CD4-positive, alpha-beta memory T cell (primary cell): Measurements from ENCODE around the gene TEKTIP1. TPM values are rescaled to one million over a fixed set of nuclear protein-coding genes. Genes with fewer than 3 reads are reported as not detected.

Source experiments
- CTCF ChIA-PET: fragments of 350-600 bp; sonication (Branson Sonifier 250); formaldehyde crosslinking; loops from one replicate; lab custom pipeline; 2021; ENCODE audit warnings: inconsistent platforms; ENCODE audit not compliant: partially characterized antibody; lab: Charles Lee
- POLR2A ChIA-PET: fragments of 350-600 bp; sonication (Branson Sonifier 250); formaldehyde crosslinking; loops from one replicate; lab custom pipeline; 2021; ENCODE audit not compliant: partially characterized antibody; lab: Charles Lee
- DNase-seq, 5 donors: peaks; one replicate each; pipeline versions ENCODE4 v3.0.0 to v3.0.0-alpha.2; 2020 to 2022; ENCODE audit warnings: mixed read lengths in 1 of 5
- H3K27ac ChIP-seq: one replicate; pipeline ENCODE4 v1.7.0; 2013; ENCODE audit warnings: low read depth, low read length
- H3K27me3 ChIP-seq: 2 replicates; pipeline ENCODE4 v1.7.0; 2013; ENCODE audit warnings: mild to moderate bottlenecking, low read length, moderate library complexity; ENCODE audit not compliant: insufficient read depth
- H3K36me3 ChIP-seq: 2 replicates; pipeline ENCODE4 v1.7.0; 2013; ENCODE audit warnings: mild to moderate bottlenecking, low read length, moderate library complexity; ENCODE audit not compliant: insufficient read depth
- H3K4me1 ChIP-seq: 2 replicates; pipeline ENCODE4 v1.7.0; 2013; ENCODE audit warnings: mild to moderate bottlenecking, low read length, moderate library complexity; ENCODE audit not compliant: insufficient read depth
- H3K4me3 ChIP-seq, 2 donors: one replicate each; pipeline ENCODE4 v1.7.0; 2013; ENCODE audit warnings: low read length in 2 of 2, mild to moderate bottlenecking in 1 of 2
- H3K9me3 ChIP-seq, 2 donors: one replicate each; pipeline ENCODE4 v1.7.0; 2013; ENCODE audit warnings: low read length in 2 of 2, control low read depth in 1 of 2; ENCODE audit not compliant: control insufficient read depth in 1 of 2
- H3K27ac Mint-ChIP-seq, 7 donors: one replicate each; pipeline ENCODE4 v1.8.0; 2020 to 2021; ENCODE audit warnings: mixed read lengths in 7 of 7, mild to moderate bottlenecking in 6 of 7, inconsistent platforms in 3 of 7, moderate library complexity in 3 of 7
- H3K27me3 Mint-ChIP-seq, 2 donors: one replicate each; pipeline ENCODE4 v1.8.0; 2020 to 2021; ENCODE audit warnings: mixed read lengths in 2 of 2
- H3K36me3 Mint-ChIP-seq, 2 donors: one replicate each; pipeline ENCODE4 v1.8.0; 2020 to 2021; ENCODE audit warnings: mixed read lengths in 2 of 2, inconsistent platforms in 1 of 2, mild to moderate bottlenecking in 1 of 2
- H3K4me1 Mint-ChIP-seq, 4 donors: one replicate each; pipeline ENCODE4 v1.8.0; 2020 to 2021; ENCODE audit warnings: mixed read lengths in 4 of 4, mild to moderate bottlenecking in 1 of 4
- H3K4me3 Mint-ChIP-seq, 8 donors: one replicate each; pipeline ENCODE4 v1.8.0; 2020 to 2021; ENCODE audit warnings: mixed read lengths in 8 of 8, mild to moderate bottlenecking in 7 of 8, moderate library complexity in 6 of 8, inconsistent platforms in 3 of 8
- H3K9me3 Mint-ChIP-seq, 8 donors: one replicate each; pipeline ENCODE4 v1.8.0; 2020 to 2021; ENCODE audit warnings: mixed read lengths in 8 of 8, mild to moderate bottlenecking in 5 of 8, inconsistent platforms in 3 of 8, moderate library complexity in 1 of 8
- intact Hi-C: fragments of 100-400 bp; cut with micrococcal nuclease; formaldehyde crosslinking; loops from one replicate; pipeline ENCODE4 v1.15.1; 2023
- polyA plus RNA-seq, 2 donors: library from polyadenylated mRNA; unstranded; fragments of 300-500 nt; fragmentation: Illumina TruSeq; gene quantifications; one replicate each; pipeline ENCODE4 v1.2.3, GENCODE V29; 2021
- total RNA-seq, 2 experiments: library from RNA; stranded (reverse); gene quantifications; one replicate each; pipeline ENCODE4 v1.2.3, GENCODE V29; 2021

TEKTIP1 gene
- total and polyA plus RNA-seq, 4 experiments from 2014 or later, result 0.55 to 10.6 (median 8.1) TPM; not detected in 1

- Mint-ChIP-seq H3K4me3 (no peak overlapping the region), H3K9me3 (no peaks in the 10 kb centered on the region), H3K36me3 (peaks cover 0 to 19% of the 10 kb centered on the region in 2 donors), H3K27ac (peak overlapping the region in 4 of 7 donors; percentile 35 to 75 (median 72)), H3K27me3 (no peaks in the 10 kb centered on the region), H3K4me1 (peaks cover 5 to 12% (median 9%) of the 10 kb centered on the region in 4 donors)
- no peak overlapping the region for H3K4me3 ChIP-seq
- H3K4me1 ChIP-seq, result peaks cover 7% of the 10 kb centered on the region
- intact Hi-C loops, result loop anchor here (1.0 to 5.0 kb wide), 4 partner anchors 9 to 162 kb away; partner anchors contain the start of genes GIPC3 and TJP3
- H3K27ac ChIP-seq, result no peak overlapping the region
- peaks cover 9% of the 10 kb centered on the region for H3K36me3 ChIP-seq
- ChIA-PET POLR2A (interaction anchor here (0.8 to 2.6 kb wide), 5 partner anchors 9 to 64 kb away, joined by 3 to 39 read pairs (median 4); partner anchors contain the start of genes FZR1 and MFSD12), CTCF (interaction anchor here (1.1 to 4.7 kb wide), 12 partner anchors 9 to 73 kb away, joined by 3 to 49 read pairs (median 5); partner anchors contain the start of genes GIPC3 and MFSD12)
- H3K9me3 ChIP-seq, result no peaks in the 10 kb centered on the region
- H3K27me3 ChIP-seq, result no peaks in the 10 kb centered on the region
- DNase-seq, result no peak
Measured at GRCh38 chr19:3545669-3546034, 6.7 kb downstream of the TEKTIP1 start.

GRCh38 chr19:3546119-3546518 lies 7.1 kb downstream of the TEKTIP1 start:
- H3K36me3 ChIP-seq, result peaks cover 9% of the 10 kb centered on the region
- intact Hi-C loops, result loop anchor here (5.0 kb wide), 2 partner anchors 41 to 161 kb away; partner anchors contain the start of genes GIPC3 and TJP3
- Mint-ChIP-seq H3K27me3 (no peaks in the 10 kb centered on the region), H3K27ac (peak overlapping the region in 3 of 7 donors; percentile 35 to 75 (median 72)), H3K36me3 (peaks cover 0 to 19% of the 10 kb centered on the region in 2 donors), H3K9me3 (no peaks in the 10 kb centered on the region), H3K4me1 (peaks cover 7 to 12% (median 9%) of the 10 kb centered on the region in 4 donors), H3K4me3 (no peak overlapping the region)
- H3K27me3 ChIP-seq, result no peaks in the 10 kb centered on the region
- DNase-seq, result no peak
- H3K4me3 ChIP-seq, result no peak overlapping the region
- POLR2A ChIA-PET, result interaction anchor here (0.8 to 2.6 kb wide), 4 partner anchors 9 to 63 kb away, joined by 3 to 39 read pairs (median 6); partner anchors contain the start of genes FZR1 and MFSD12
- H3K27ac ChIP-seq, result no peak overlapping the region
- CTCF ChIA-PET, result interaction anchor here (0.6 to 4.7 kb wide), 11 partner anchors 9 to 323 kb away, joined by 3 to 49 read pairs (median 4); partner anchors contain the start of genes GIPC3 and MFSD12
- no peaks in the 10 kb centered on the region for H3K9me3 ChIP-seq
- H3K4me1 ChIP-seq, result peaks cover 7% of the 10 kb centered on the region

- Mint-ChIP-seq H3K27ac (peak overlapping the region in 1 of 7 donors; percentile 46), H3K9me3 (no peaks in the 10 kb centered on the region), H3K4me1 (peaks cover 9 to 19% (median 12%) of the 10 kb centered on the region in 4 donors), H3K36me3 (peaks cover 0 to 22% of the 10 kb centered on the region in 2 donors), H3K4me3 (no peak overlapping the region), H3K27me3 (no peaks in the 10 kb centered on the region)
- CTCF ChIA-PET, result interaction anchor here (2.3 to 4.7 kb wide), 3 partner anchors 8 to 72 kb away, joined by 7 to 49 read pairs (median 12); partner anchors contain the start of genes GIPC3 and MFSD12
- DNase-seq, result no peak
- POLR2A ChIA-PET, result interaction anchor here (1.5 to 3.2 kb wide), 3 partner anchors 9 to 27 kb away, joined by 3 to 12 read pairs (median 6); partner anchors contain the start of genes MFSD12 and TEKTIP1
- Histone ChIP-seq H3K4me3 (no peak overlapping the region), H3K36me3 (peaks cover 9% of the 10 kb centered on the region), H3K27ac (no peak overlapping the region), H3K27me3 (no peaks in the 10 kb centered on the region), H3K4me1 (peaks cover 14% of the 10 kb centered on the region), H3K9me3 (no peaks in the 10 kb centered on the region)
- intact Hi-C loops, result loop anchor here (5.0 kb wide), 2 partner anchors 40 to 160 kb away; partner anchors contain the start of genes GIPC3 and TJP3
Measured at GRCh38 chr19:3547301-3547731, 8.3 kb downstream of the TEKTIP1 start.

GRCh38 chr19:3547767-3548282 lies 8.9 kb downstream of the TEKTIP1 start:
- H3K27ac ChIP-seq, result no peak overlapping the region
- no peak overlapping the region for H3K4me3 ChIP-seq
- H3K27me3 Mint-ChIP-seq, result no peaks in the 10 kb centered on the region
- H3K9me3 Mint-ChIP-seq, result no peaks in the 10 kb centered on the region
- H3K4me1 ChIP-seq, result peaks cover 18% of the 10 kb centered on the region
- no peak overlapping the region for H3K4me3 Mint-ChIP-seq
- H3K27me3 ChIP-seq, result no peaks in the 10 kb centered on the region
- CTCF ChIA-PET, result interaction anchor here (4.7 kb wide), 1 partner anchor 8 kb away, joined by 49 read pairs; the partner anchor contains the start of gene MFSD12
- intact Hi-C loops, result loop anchor here (5.0 kb wide), 2 partner anchors 39 to 159 kb away; partner anchors contain the start of genes GIPC3 and TJP3
- peaks cover 9% of the 10 kb centered on the region for H3K36me3 ChIP-seq
- POLR2A ChIA-PET, result interaction anchor here (1.5 to 3.2 kb wide), 3 partner anchors 9 to 26 kb away, joined by 3 to 12 read pairs (median 6); partner anchors contain the start of genes MFSD12 and TEKTIP1
- H3K4me1 Mint-ChIP-seq, result peaks cover 9 to 19% (median 14%) of the 10 kb centered on the region in 4 donors
- H3K27ac Mint-ChIP-seq, result peak overlapping the region in 1 of 7 donors; percentile 46
- no peaks in the 10 kb centered on the region for H3K9me3 ChIP-seq
- H3K36me3 Mint-ChIP-seq, result peaks cover 0 to 22% of the 10 kb centered on the region in 2 donors
- DNase-seq, result no peak

- intact Hi-C loops, result loop anchor here (5.0 kb wide), 2 partner anchors 39 to 159 kb away; partner anchors contain the start of genes GIPC3 and TJP3
- H3K4me1 ChIP-seq, result peaks cover 24% of the 10 kb centered on the region
- H3K4me3 ChIP-seq, result no peak overlapping the region
- H3K27me3 ChIP-seq, result no peaks in the 10 kb centered on the region
- H3K36me3 ChIP-seq, result peaks cover 9% of the 10 kb centered on the region
- no peaks in the 10 kb centered on the region for H3K9me3 ChIP-seq
- ChIA-PET POLR2A (interaction anchor here (0.6 to 3.2 kb wide), 2 partner anchors 8 kb away, joined by 4 to 12 read pairs; partner anchors contain the start of gene MFSD12), CTCF (interaction anchor here (1.1 kb wide), 1 partner anchor 27 kb away, joined by 3 read pairs; no protein-coding TSS in a partner anchor)
- Mint-ChIP-seq H3K27ac (peak overlapping the region in 1 of 7 donors; percentile 58), H3K36me3 (peaks cover 0 to 22% of the 10 kb centered on the region in 2 donors), H3K9me3 (no peaks in the 10 kb centered on the region), H3K4me3 (no peak overlapping the region), H3K4me1 (peaks cover 9 to 21% (median 15%) of the 10 kb centered on the region in 4 donors), H3K27me3 (no peaks in the 10 kb centered on the region)
- no peak overlapping the region for H3K27ac ChIP-seq
- no peak for DNase-seq
Measured at GRCh38 chr19:3548606-3549005, 9.6 kb downstream of the TEKTIP1 start.

- no peaks in the 10 kb centered on the region for H3K27me3 Mint-ChIP-seq
- Histone ChIP-seq H3K27ac (no peak overlapping the region), H3K4me1 (peaks cover 36% of the 10 kb centered on the region), H3K4me3 (no peak overlapping the region), H3K27me3 (no peaks in the 10 kb centered on the region), H3K36me3 (peaks cover 9% of the 10 kb centered on the region), H3K9me3 (no peaks in the 10 kb centered on the region)
- H3K4me1 Mint-ChIP-seq, result peaks cover 12 to 29% (median 22%) of the 10 kb centered on the region in 4 donors
- ChIA-PET POLR2A (no interaction called here), CTCF (interaction anchor here (1.1 kb wide), 1 partner anchor 25 kb away, joined by 3 read pairs; no protein-coding TSS in a partner anchor)
- intact Hi-C loops, result loop anchor here (5.0 kb wide), 2 partner anchors 37 to 157 kb away; partner anchors contain the start of genes GIPC3 and TJP3
- no peaks in the 10 kb centered on the region for H3K9me3 Mint-ChIP-seq
- DNase-seq, result no peak
- peak overlapping the region in 1 of 7 donors; percentile 35 for H3K27ac Mint-ChIP-seq
- H3K4me3 Mint-ChIP-seq, result peak overlapping the region in 1 of 8 donors; percentile 6
- peaks cover 0 to 26% of the 10 kb centered on the region in 2 donors for H3K36me3 Mint-ChIP-seq
Measured at GRCh38 chr19:3549816-3550215, 10.8 kb downstream of the TEKTIP1 start.
